ENCODE data around the gene CLEC14A. TPM values are rescaled to one million over a fixed set of nuclear protein-coding genes. Genes with fewer than 3 reads are reported as not detected.

Gene CLEC14A
- total RNA-seq, 1 donor from 2014 or later = not detected

GRCh38 chr14:38254571-38255407 is 1.1 kb downstream of the CLEC14A start:
- Histone ChIP-seq H3K27ac (no peak overlapping the region), H3K79me2 (ENCODE audit: low read depth) (no peaks in the 10 kb centered on the region), H3K9ac (no peak overlapping the region), H3K27me3 (peaks cover 77% of the 10 kb centered on the region), H3K36me3 (no peaks in the 10 kb centered on the region), H3K4me2 (peak overlapping the region; percentile 84), H3K9me3 (ENCODE audit: low read depth) (no peaks in the 10 kb centered on the region), H3K4me1 (no peaks in the 10 kb centered on the region), H3K4me3 (peak overlapping the region; percentile 55), H3F3A (ENCODE audit: low read depth) (no peaks in the 10 kb centered on the region), H4K20me1 (ENCODE audit: low read depth) (no peaks in the 10 kb centered on the region), H2AFZ (replicated peaks) (peak overlapping the region; percentile 96)
- Mint-ChIP-seq H3K4me1 (no peaks in the 10 kb centered on the region), H3K9me3 (no peaks in the 10 kb centered on the region), H3K4me3 (peak overlapping the region; percentile 69), H3K27ac (no peak overlapping the region), H3K36me3 (no peaks in the 10 kb centered on the region), H3K27me3 (ENCODE audit: insufficient read depth, low read depth) (peaks cover 21% of the 10 kb centered on the region)
- TF ChIP-seq CTCF (IDR thresholded peaks at IDR 0.05) (no peak), EZH2 (IDR thresholded peaks at IDR 0.05) (no peak), EZH2phosphoT487 (IDR thresholded peaks at IDR 0.05) (no peak)
- peak; percentile 71 for DNase-seq (ENCODE audit: low spot score)

- H3K36me3 Mint-ChIP-seq = no peaks in the 10 kb centered on the region
- Histone ChIP-seq H3K79me2 (ENCODE audit: low read depth) (no peaks in the 10 kb centered on the region), H3K9me3 (ENCODE audit: low read depth) (no peaks in the 10 kb centered on the region), H3K36me3 (no peaks in the 10 kb centered on the region), H3K27me3 (peaks cover 77% of the 10 kb centered on the region), H3K27ac (no peak overlapping the region), H3K4me3 (no peak overlapping the region), H3K4me1 (no peaks in the 10 kb centered on the region), H3F3A (ENCODE audit: low read depth) (no peaks in the 10 kb centered on the region), H2AFZ (replicated peaks) (no peak overlapping the region), H3K9ac (no peak overlapping the region), H4K20me1 (ENCODE audit: low read depth) (no peaks in the 10 kb centered on the region), H3K4me2 (no peak overlapping the region)
- no peak overlapping the region for H3K4me3 Mint-ChIP-seq
- H3K4me1 Mint-ChIP-seq = no peaks in the 10 kb centered on the region
- DNase-seq (ENCODE audit: low spot score) = no peak
- H3K9me3 Mint-ChIP-seq = no peaks in the 10 kb centered on the region
- TF ChIP-seq CTCF (IDR thresholded peaks at IDR 0.05) (no peak), EZH2 (IDR thresholded peaks at IDR 0.05) (no peak), EZH2phosphoT487 (IDR thresholded peaks at IDR 0.05) (no peak)
- no peak overlapping the region for H3K27ac Mint-ChIP-seq
- peaks cover 21% of the 10 kb centered on the region for H3K27me3 Mint-ChIP-seq (ENCODE audit: insufficient read depth, low read depth)
These were observed 2.2 kb downstream of the CLEC14A start for GRCh38 chr14:38253676-38254075.

GRCh38 chr14:38252066-38252710 is 3.7 kb downstream of the CLEC14A start:
- H3K4me2 ChIP-seq = no peak overlapping the region
- no peak overlapping the region for H3K4me3 ChIP-seq
- no peaks in the 10 kb centered on the region for H4K20me1 ChIP-seq (ENCODE audit: low read depth)
- no peaks in the 10 kb centered on the region for H3K79me2 ChIP-seq (ENCODE audit: low read depth)
- no peaks in the 10 kb centered on the region for H3K36me3 ChIP-seq
- no peak overlapping the region for H2AFZ ChIP-seq (replicated peaks)
- TF ChIP-seq CTCF (IDR thresholded peaks at IDR 0.05) (no peak), EZH2 (IDR thresholded peaks at IDR 0.05) (no peak), EZH2phosphoT487 (IDR thresholded peaks at IDR 0.05) (no peak)
- no peak overlapping the region for H3K27ac ChIP-seq
- peaks cover 23% of the 10 kb centered on the region for H3K27me3 Mint-ChIP-seq (ENCODE audit: insufficient read depth, low read depth)
- H3K9ac ChIP-seq = no peak overlapping the region
- H3K9me3 ChIP-seq (ENCODE audit: low read depth) = no peaks in the 10 kb centered on the region
- no peaks in the 10 kb centered on the region for H3K4me1 ChIP-seq
- peaks cover 62% of the 10 kb centered on the region for H3K27me3 ChIP-seq
- no peak overlapping the region for H3K4me3 Mint-ChIP-seq
- no peak overlapping the region for H3K27ac Mint-ChIP-seq
- H3K9me3 Mint-ChIP-seq = no peaks in the 10 kb centered on the region
- H3K4me1 Mint-ChIP-seq = no peaks in the 10 kb centered on the region
- no peak for DNase-seq (ENCODE audit: low spot score)
- H3F3A ChIP-seq (ENCODE audit: low read depth) = no peaks in the 10 kb centered on the region
- H3K36me3 Mint-ChIP-seq = no peaks in the 10 kb centered on the region

All from neural progenitor cell (in vitro differentiated cells).